Measurements from ENCODE around the gene ANKAR. TPM values are rescaled to one million over a fixed set of nuclear protein-coding genes. Genes with fewer than 3 reads are reported as not detected.
"Not testable (repeated sequence)": the region's sequence is repeated elsewhere in the genome, so short reads cannot be mapped to it uniquely, and the experiment has no call there.

ANKAR gene
- total RNA-seq, 1 experiment from 2014 or later: 3.5 TPM

- no peaks in the 10 kb centered on the region for H3K9me3 ChIP-seq (ENCODE audit: low read depth, low read length, poor library complexity, severe bottlenecking)
- no peak overlapping the region for H3K4me3 ChIP-seq (ENCODE audit: low read depth, low read length, poor library complexity, severe bottlenecking)
- DNase-seq (ENCODE audit: low spot score): no peak
- intact Hi-C loops (cut with micrococcal nuclease; ENCODE audit: unreplicated experiment): no loop called here
- H3K27ac ChIP-seq (ENCODE audit: low read depth, low read length, poor library complexity, severe bottlenecking): no peak overlapping the region
- no peaks in the 10 kb centered on the region for H3K27me3 ChIP-seq (replicated peaks; ENCODE audit: insufficient read depth, low read depth, low read length, poor library complexity)
- no peaks in the 10 kb centered on the region for H3K36me3 ChIP-seq (ENCODE audit: insufficient read depth, low read length, poor library complexity, severe bottlenecking)
- no TSS peak for BruUV-seq (replicated peaks)
- CTCF ChIA-PET: no interaction called here
- POLR2A ChIA-PET (ENCODE audit: low non-redundant PET): no interaction called here
- TF ChIP-seq EZH2 (IDR thresholded peaks at IDR 0.05; ENCODE audit: borderline replicate concordance, low read depth, low read length, poor library complexity, severe bottlenecking): no peak
- peaks cover 7% of the 10 kb centered on the region for H3K4me1 ChIP-seq (ENCODE audit: insufficient read depth, low read length, poor library complexity, severe bottlenecking)
Measured at GRCh38 chr2:189684811-189685210, 10.3 kb downstream of the ANKAR start.

- CTCF ChIA-PET: no interaction called here
- intact Hi-C loops (cut with micrococcal nuclease; ENCODE audit: unreplicated experiment): no loop called here
- POLR2A ChIA-PET (ENCODE audit: low non-redundant PET): no interaction called here
- TF ChIP-seq CTCF (conservative IDR thresholded peaks at IDR 0.05; ENCODE audit: low read depth, low read length): no peak
- TF ChIP-seq EZH2 (IDR thresholded peaks at IDR 0.05; ENCODE audit: borderline replicate concordance, low read depth, low read length, poor library complexity, severe bottlenecking): no peak
- Histone ChIP-seq H3K27me3 (replicated peaks; ENCODE audit: insufficient read depth, low read depth, low read length, poor library complexity) (no peaks in the 10 kb centered on the region), H3K36me3 (ENCODE audit: insufficient read depth, low read length, poor library complexity, severe bottlenecking) (no peaks in the 10 kb centered on the region), H3K4me3 (ENCODE audit: low read depth, low read length, poor library complexity, severe bottlenecking) (no peak overlapping the region), H3K4me1 (ENCODE audit: insufficient read depth, low read length, poor library complexity, severe bottlenecking) (peaks cover 7% of the 10 kb centered on the region), H3K27ac (ENCODE audit: low read depth, low read length, poor library complexity, severe bottlenecking) (no peak overlapping the region), H3K9me3 (ENCODE audit: low read depth, low read length, poor library complexity, severe bottlenecking) (no peaks in the 10 kb centered on the region)
- no TSS peak for BruUV-seq (replicated peaks)
- DNase-seq (ENCODE audit: low spot score): peak; percentile 33
Measured at GRCh38 chr2:189685540-189686229, 11.2 kb downstream of the ANKAR start.

GRCh38 chr2:189687796-189688195 lies 13.3 kb downstream of the ANKAR start:
- DNase-seq (ENCODE audit: low spot score); H3K4me1 ChIP-seq (ENCODE audit: insufficient read depth, low read length, poor library complexity, severe bottlenecking); H3K9me3 ChIP-seq (ENCODE audit: low read depth, low read length, poor library complexity, severe bottlenecking); H3K4me3 ChIP-seq (ENCODE audit: low read depth, low read length, poor library complexity, severe bottlenecking); H3K27ac ChIP-seq (ENCODE audit: low read depth, low read length, poor library complexity, severe bottlenecking); CTCF ChIA-PET; H3K36me3 ChIP-seq (ENCODE audit: insufficient read depth, low read length, poor library complexity, severe bottlenecking); BruUV-seq (replicated peaks); POLR2A ChIA-PET (ENCODE audit: low non-redundant PET); intact Hi-C loops (cut with micrococcal nuclease; ENCODE audit: unreplicated experiment); H3K27me3 ChIP-seq (replicated peaks; ENCODE audit: insufficient read depth, low read depth, low read length, poor library complexity): not testable (repeated sequence)

GRCh38 chr2:189696223-189696622 lies 21.8 kb downstream of the ANKAR start:
- Histone ChIP-seq H3K27me3 (replicated peaks; ENCODE audit: insufficient read depth, low read depth, low read length, poor library complexity) (no peaks in the 10 kb centered on the region), H3K9me3 (ENCODE audit: low read depth, low read length, poor library complexity, severe bottlenecking) (no peaks in the 10 kb centered on the region), H3K27ac (ENCODE audit: low read depth, low read length, poor library complexity, severe bottlenecking) (no peak overlapping the region), H3K4me1 (ENCODE audit: insufficient read depth, low read length, poor library complexity, severe bottlenecking) (no peaks in the 10 kb centered on the region), H3K4me3 (ENCODE audit: low read depth, low read length, poor library complexity, severe bottlenecking) (no peak overlapping the region), H3K36me3 (ENCODE audit: insufficient read depth, low read length, poor library complexity, severe bottlenecking) (no peaks in the 10 kb centered on the region)
- no TSS peak for BruUV-seq (replicated peaks)
- DNase-seq (ENCODE audit: low spot score): no peak
- CTCF ChIA-PET: no interaction called here
- POLR2A ChIA-PET (ENCODE audit: low non-redundant PET): interaction anchor here (0.8 kb wide), 1 partner anchor 37 kb away, joined by 5 read pairs; no protein-coding TSS in a partner anchor
- no peak for TF ChIP-seq EZH2 (IDR thresholded peaks at IDR 0.05; ENCODE audit: borderline replicate concordance, low read depth, low read length, poor library complexity, severe bottlenecking)
- no peak for TF ChIP-seq CTCF (conservative IDR thresholded peaks at IDR 0.05; ENCODE audit: low read depth, low read length)
- intact Hi-C loops (cut with micrococcal nuclease; ENCODE audit: unreplicated experiment): no loop called here
